PFSK-1 (cell line): ENCODE data around the gene TUBA8.

ENCODE experiments used
- FOXP2 ChIP-seq: optimal IDR thresholded peaks from 2 replicates; pipeline ENCODE3; 2011; ENCODE audit warnings: borderline replicate concordance, control low read depth, inconsistent platforms; ENCODE audit not compliant: insufficient read depth; ENCODE audit errors: extremely low read length, extremely low read depth
- POLR2AphosphoS5 ChIP-seq: IDR thresholded peaks from 2 replicates; pipeline ENCODE4 v1.6.1; 2012; ENCODE audit warnings: low read depth, mild to moderate bottlenecking, control low read depth, low read length, moderate library complexity
- SIN3A ChIP-seq: IDR thresholded peaks from 2 replicates; pipeline ENCODE4 v1.6.1; 2012; ENCODE audit warnings: mild to moderate bottlenecking, low read length, moderate library complexity, borderline replicate concordance; ENCODE audit not compliant: insufficient read depth
- TAF1 ChIP-seq: IDR thresholded peaks from 2 replicates; pipeline ENCODE4 v1.6.1; 2012; ENCODE audit warnings: low read length, control low read depth, borderline replicate concordance; ENCODE audit not compliant: insufficient read depth
- TF ChIP-seq, protein P1 (sequence below), 2 experiments: IDR thresholded peaks; 2 replicates each; pipeline versions ENCODE4 v1.6.1 to v1.8.0; 2011 to 2012; ENCODE audit warnings: low read depth in 2 of 2, low read length in 2 of 2, control low read depth in 1 of 2, inconsistent platforms in 1 of 2, mild to moderate bottlenecking in 1 of 2, moderate library complexity in 1 of 2; ENCODE audit not compliant: insufficient read depth in 1 of 2

The TUBA8 gene

DNA sequence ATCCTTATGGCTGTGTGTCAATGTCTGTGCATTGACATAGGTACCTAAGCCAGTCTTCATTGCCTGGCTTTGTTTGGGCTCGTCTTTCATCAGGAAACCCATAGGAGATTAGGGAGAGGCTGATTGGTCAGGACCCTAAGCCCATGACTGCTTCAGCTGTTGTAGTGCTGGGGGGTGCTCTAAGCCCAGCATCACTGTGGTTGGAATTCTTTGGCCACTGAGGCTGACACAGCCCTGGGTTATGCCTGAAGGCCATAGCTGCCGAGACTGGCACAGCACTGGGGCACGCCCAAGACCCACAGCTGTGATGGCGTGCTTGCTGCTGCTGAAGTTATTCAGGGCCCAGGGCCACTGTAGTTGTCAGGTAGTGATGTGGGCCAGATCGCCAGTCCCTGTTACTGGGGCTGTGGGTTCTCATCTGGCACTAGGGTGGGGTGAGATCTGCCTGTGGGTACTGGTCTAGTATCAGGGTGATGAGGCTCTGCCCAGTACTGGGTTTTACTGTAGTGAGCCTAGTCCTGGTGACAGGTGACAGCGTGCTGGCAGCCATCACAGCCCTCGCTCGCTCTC lies 44.3 kb downstream of the TUBA8 start:
- TF ChIP-seq SIN3A (no peak), POLR2AphosphoS5 (no peak), TAF1 (no peak), FOXP2 (no peak)
- TF ChIP-seq, protein P1, sequence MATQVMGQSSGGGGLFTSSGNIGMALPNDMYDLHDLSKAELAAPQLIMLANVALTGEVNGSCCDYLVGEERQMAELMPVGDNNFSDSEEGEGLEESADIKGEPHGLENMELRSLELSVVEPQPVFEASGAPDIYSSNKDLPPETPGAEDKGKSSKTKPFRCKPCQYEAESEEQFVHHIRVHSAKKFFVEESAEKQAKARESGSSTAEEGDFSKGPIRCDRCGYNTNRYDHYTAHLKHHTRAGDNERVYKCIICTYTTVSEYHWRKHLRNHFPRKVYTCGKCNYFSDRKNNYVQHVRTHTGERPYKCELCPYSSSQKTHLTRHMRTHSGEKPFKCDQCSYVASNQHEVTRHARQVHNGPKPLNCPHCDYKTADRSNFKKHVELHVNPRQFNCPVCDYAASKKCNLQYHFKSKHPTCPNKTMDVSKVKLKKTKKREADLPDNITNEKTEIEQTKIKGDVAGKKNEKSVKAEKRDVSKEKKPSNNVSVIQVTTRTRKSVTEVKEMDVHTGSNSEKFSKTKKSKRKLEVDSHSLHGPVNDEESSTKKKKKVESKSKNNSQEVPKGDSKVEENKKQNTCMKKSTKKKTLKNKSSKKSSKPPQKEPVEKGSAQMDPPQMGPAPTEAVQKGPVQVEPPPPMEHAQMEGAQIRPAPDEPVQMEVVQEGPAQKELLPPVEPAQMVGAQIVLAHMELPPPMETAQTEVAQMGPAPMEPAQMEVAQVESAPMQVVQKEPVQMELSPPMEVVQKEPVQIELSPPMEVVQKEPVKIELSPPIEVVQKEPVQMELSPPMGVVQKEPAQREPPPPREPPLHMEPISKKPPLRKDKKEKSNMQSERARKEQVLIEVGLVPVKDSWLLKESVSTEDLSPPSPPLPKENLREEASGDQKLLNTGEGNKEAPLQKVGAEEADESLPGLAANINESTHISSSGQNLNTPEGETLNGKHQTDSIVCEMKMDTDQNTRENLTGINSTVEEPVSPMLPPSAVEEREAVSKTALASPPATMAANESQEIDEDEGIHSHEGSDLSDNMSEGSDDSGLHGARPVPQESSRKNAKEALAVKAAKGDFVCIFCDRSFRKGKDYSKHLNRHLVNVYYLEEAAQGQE (IDR thresholded peaks at IDR 0.05; ENCODE audit: insufficient read depth in 1 of 2, low read depth in 2 of 2, low read length in 2 of 2) = no peak

GRCh38 chr22:18156878-18157713 lies 46.5 kb downstream of the TUBA8 start:
- TF ChIP-seq FOXP2 (no peak), TAF1 (no peak), POLR2AphosphoS5 (no peak), SIN3A (no peak)
- TF ChIP-seq, protein P1 (IDR thresholded peaks at IDR 0.05; ENCODE audit: insufficient read depth in 1 of 2, low read depth in 2 of 2, low read length in 2 of 2) = no peak

DNA sequence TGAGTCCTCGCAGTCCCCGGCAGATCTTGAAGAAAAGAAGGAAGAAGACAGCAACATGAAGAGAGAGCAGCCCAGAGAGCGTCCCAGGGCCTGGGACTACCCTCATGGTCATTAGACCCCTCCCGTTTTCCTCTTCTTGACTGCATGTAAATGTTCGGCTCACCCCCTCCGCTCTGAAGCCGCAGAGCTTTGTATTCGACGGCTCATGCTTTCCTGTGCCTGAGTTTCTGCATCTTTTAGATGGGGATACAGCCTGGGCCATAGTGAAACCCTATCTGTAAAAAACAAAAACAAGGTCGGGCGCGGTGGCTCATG lies 47.1 kb downstream of the TUBA8 start:
- TF ChIP-seq, protein P1 (IDR thresholded peaks at IDR 0.05; ENCODE audit: insufficient read depth in 1 of 2, low read depth in 2 of 2, low read length in 2 of 2) = no peak
